HepG2 (cell line): ENCODE data around the gene ABHD11. TPM values are rescaled to one million over a fixed set of nuclear protein-coding genes. Genes with fewer than 3 reads are reported as not detected.
A peak's percentile ranks its signal among the peaks of the same experiment; 100 is the strongest.

ENCODE experiments used
- ADNP ChIP-seq: sonication (generic); formaldehyde crosslinking; IDR thresholded peaks from 2 replicates; pipeline ENCODE4 v1.4.0; 2020; ENCODE audit warnings: missing genetic modification reagents
- ASH2L ChIP-seq: fragments of 300-600, 200-600 bp; sonication (generic); IDR thresholded peaks from 2 replicates; pipeline ENCODE4 v1.7.0; 2017; ENCODE audit warnings: low read depth, mild to moderate bottlenecking, moderate library complexity, mixed read lengths, low read length; ENCODE audit not compliant: insufficient read length
- CHCHD3 ChIP-seq: sonication (generic); formaldehyde crosslinking; IDR thresholded peaks from 2 replicates; pipeline ENCODE4 v1.8.0; 2022; ENCODE audit warnings: mild to moderate bottlenecking, missing genetic modification reagents, moderate library complexity
- KDM2A ChIP-seq: sonication (generic); formaldehyde crosslinking; IDR thresholded peaks from 2 replicates; pipeline ENCODE4 v1.4.0; 2020; ENCODE audit warnings: low read depth, missing genetic modification reagents, borderline replicate concordance
- KDM4B ChIP-seq: sonication (generic); formaldehyde crosslinking; IDR thresholded peaks from 2 replicates; pipeline ENCODE4 v1.4.0; 2020; ENCODE audit warnings: missing genetic modification reagents
- KDM5A ChIP-seq: fragments of 200-600 bp; sonication (generic); IDR thresholded peaks from 2 replicates; pipeline ENCODE4 v1.7.0; 2018; ENCODE audit warnings: antibody characterized with exemption, mild to moderate bottlenecking, low read length, borderline replicate concordance
- LCORL ChIP-seq, 2 experiments: fragments of 450-650 bp in 1 of 2; sonication (generic) in 1 of 2; formaldehyde crosslinking in 1 of 2; IDR thresholded peaks; 2 replicates each; pipeline versions ENCODE4 v1.5.0 to v1.6.1; 2017 to 2020; ENCODE audit warnings: antibody characterized with exemption in 1 of 2, missing genetic modification reagents in 1 of 2
- MAFG ChIP-seq: sonication (generic); formaldehyde crosslinking; IDR thresholded peaks from 2 replicates; pipeline ENCODE4 v1.5.1; 2020; ENCODE audit warnings: mild to moderate bottlenecking, missing genetic modification reagents
- NFATC3 ChIP-seq: sonication (generic); formaldehyde crosslinking; IDR thresholded peaks from 2 replicates; pipeline ENCODE4 v1.5.1; 2020; ENCODE audit warnings: mild to moderate bottlenecking, missing genetic modification reagents
- PCBP1 ChIP-seq: fragments of 200-400 bp; formaldehyde crosslinking; IDR thresholded peaks from 2 replicates; pipeline ENCODE4 v1.6.1; 2017; ENCODE audit warnings: mild to moderate bottlenecking, low read depth, low read length, borderline replicate concordance
- SMAD9 ChIP-seq: sonication (generic); formaldehyde crosslinking; IDR thresholded peaks from 2 replicates; pipeline ENCODE4 v1.5.1; 2020; ENCODE audit warnings: mild to moderate bottlenecking, missing genetic modification reagents
- SP5 ChIP-seq: IDR thresholded peaks from 2 replicates; pipeline ENCODE4 v1.6.1; 2016; ENCODE audit warnings: low read depth, borderline replicate concordance
- ZFP36L1 ChIP-seq: sonication (generic); formaldehyde crosslinking; IDR thresholded peaks from 2 replicates; pipeline ENCODE4 v1.8.0; 2022; ENCODE audit warnings: mild to moderate bottlenecking, missing genetic modification reagents, moderate library complexity
- ZMAT3 ChIP-seq: sonication (generic); formaldehyde crosslinking; conservative IDR thresholded peaks from 2 replicates; pipeline ENCODE4 v1.7.0; 2021; ENCODE audit warnings: missing genetic modification reagents
- ZNF24 ChIP-seq: fragments of 450-650 bp; IDR thresholded peaks from 2 replicates; pipeline ENCODE4 v1.6.1; 2017; ENCODE audit warnings: antibody characterized with exemption, mild to moderate bottlenecking
- ZNF317 ChIP-seq: sonication (generic); formaldehyde crosslinking; IDR thresholded peaks from 2 replicates; pipeline ENCODE4 v1.5.0; 2020; ENCODE audit warnings: mild to moderate bottlenecking, missing genetic modification reagents
- ZSCAN12 ChIP-seq: sonication (generic); formaldehyde crosslinking; IDR thresholded peaks from 2 replicates; pipeline ENCODE4 v1.9.0; 2021; ENCODE audit warnings: mild to moderate bottlenecking, missing genetic modification reagents
- polyA plus RNA-seq, 8 experiments: library from polyadenylated mRNA; depleted of rRNA in 3 of 8; stranded (reverse) in 7 of 8; unstranded in 1 of 8; fragments of >200 nt; fragmentation: Illumina TruSeq in 4 of 8; extraction: Trizol in 4 of 8; gene quantifications; 2 replicates each; pipeline versions ENCODE4 v1.2.1 to v1.2.3, GENCODE V29; 2011 to 2016; ENCODE audit warnings: low read depth in 4 of 8, missing spikeins in 1 of 8, mixed read lengths in 1 of 8; ENCODE audit not compliant: insufficient read depth in 1 of 8
- total RNA-seq, 5 experiments: library from RNA; depleted of rRNA; stranded (reverse); fragments of >200 nt; fragmentation: Illumina TruSeq; extraction: Trizol; gene quantifications; 2 replicates each; pipeline ENCODE4 v1.2.3, GENCODE V29; 2016; ENCODE audit warnings: low read depth in 1 of 5
- TF ChIP-seq, protein P1 (sequence below): sonication (generic); formaldehyde crosslinking; IDR thresholded peaks from 2 replicates; pipeline ENCODE4 v1.4.0; 2020; ENCODE audit warnings: missing genetic modification reagents, borderline replicate concordance
- TF ChIP-seq, protein P2 (sequence below): sonication (generic); formaldehyde crosslinking; IDR thresholded peaks from 2 replicates; pipeline ENCODE4 v1.4.0; 2020; ENCODE audit warnings: missing genetic modification reagents
- TF ChIP-seq, protein P3 (sequence below): sonication (generic); formaldehyde crosslinking; IDR thresholded peaks from 2 replicates; pipeline ENCODE4 v1.8.1; 2023; ENCODE audit warnings: mild to moderate bottlenecking, inconsistent platforms, moderate library complexity, missing genetic modification reagents, borderline replicate concordance
- TF ChIP-seq, protein P4 (sequence below): IDR thresholded peaks from 2 replicates; pipeline ENCODE4 v1.6.1; 2016; ENCODE audit warnings: missing biosample characterization, missing genetic modification reagents, low read depth

The ABHD11 gene
- total and polyA plus RNA-seq, 2 of the 13 experiments (the other 11 are each of a cell fraction or from before 2014, with no cell fraction given): 7.0 to 8.1 TPM

DNA sequence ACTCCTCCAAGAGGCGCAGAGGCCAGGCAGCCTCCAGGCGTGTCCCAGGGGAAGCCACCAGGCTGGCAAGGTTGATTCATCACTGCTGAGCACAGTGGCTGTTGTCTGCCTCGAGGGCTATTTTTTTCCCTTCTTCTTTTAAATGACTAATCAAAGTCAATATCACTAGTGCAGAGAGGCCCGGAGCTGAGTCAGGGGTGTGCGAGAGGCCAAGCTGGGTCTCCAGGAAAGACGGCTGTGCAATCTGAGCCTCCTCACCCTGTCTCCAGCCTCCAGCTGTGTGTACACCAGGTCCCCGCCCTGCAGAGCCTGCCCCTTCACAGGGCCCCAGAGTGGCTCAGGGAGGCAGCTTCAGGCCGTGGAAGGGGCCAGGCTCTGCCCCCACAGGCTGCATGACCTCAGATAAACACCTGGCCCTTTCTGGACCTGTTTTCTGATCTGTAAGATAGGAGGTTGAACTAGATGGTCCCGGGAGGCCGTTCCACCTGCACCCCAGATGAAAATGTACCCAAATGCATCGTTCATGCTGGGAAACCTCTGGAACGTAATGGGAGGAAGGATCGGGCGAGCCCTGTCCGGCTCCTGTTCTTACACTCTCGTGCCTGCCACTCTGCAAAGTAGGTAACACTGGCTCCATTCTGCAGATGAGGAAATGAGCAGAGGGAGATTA, 22.8 kb downstream of the ABHD11 start (continued):
- TF ChIP-seq PCBP1 (no peak), LCORL (IDR thresholded peaks at IDR 0.05) (no peak), LCORL (CRISPR knock-in tag; IDR thresholded peaks at IDR 0.05) (peak; percentile 80), ZFP36L1 (CRISPR knock-in tag) (0 out of 2 replicates have a peak, but pooled peaks have one; percentile 55), ADNP (CRISPR knock-in tag) (no peak), ZNF317 (CRISPR knock-in tag) (no peak), MAFG (CRISPR knock-in tag) (no peak), ZSCAN12 (CRISPR knock-in tag) (no peak), ZNF24 (no peak), ASH2L (no peak), SMAD9 (CRISPR knock-in tag) (no peak), KDM4B (0 out of 2 replicates have a peak, but pooled peaks have one; percentile 45), CHCHD3 (CRISPR knock-in tag) (no peak), SP5 (CRISPR knock-in tag) (peak; percentile 76), KDM2A (CRISPR knock-in tag) (0 out of 2 replicates have a peak, but pooled peaks have one; percentile 47), ZMAT3 (CRISPR knock-in tag) (no peak), KDM5A (no peak), NFATC3 (no peak)
- TF ChIP-seq, protein P1, sequence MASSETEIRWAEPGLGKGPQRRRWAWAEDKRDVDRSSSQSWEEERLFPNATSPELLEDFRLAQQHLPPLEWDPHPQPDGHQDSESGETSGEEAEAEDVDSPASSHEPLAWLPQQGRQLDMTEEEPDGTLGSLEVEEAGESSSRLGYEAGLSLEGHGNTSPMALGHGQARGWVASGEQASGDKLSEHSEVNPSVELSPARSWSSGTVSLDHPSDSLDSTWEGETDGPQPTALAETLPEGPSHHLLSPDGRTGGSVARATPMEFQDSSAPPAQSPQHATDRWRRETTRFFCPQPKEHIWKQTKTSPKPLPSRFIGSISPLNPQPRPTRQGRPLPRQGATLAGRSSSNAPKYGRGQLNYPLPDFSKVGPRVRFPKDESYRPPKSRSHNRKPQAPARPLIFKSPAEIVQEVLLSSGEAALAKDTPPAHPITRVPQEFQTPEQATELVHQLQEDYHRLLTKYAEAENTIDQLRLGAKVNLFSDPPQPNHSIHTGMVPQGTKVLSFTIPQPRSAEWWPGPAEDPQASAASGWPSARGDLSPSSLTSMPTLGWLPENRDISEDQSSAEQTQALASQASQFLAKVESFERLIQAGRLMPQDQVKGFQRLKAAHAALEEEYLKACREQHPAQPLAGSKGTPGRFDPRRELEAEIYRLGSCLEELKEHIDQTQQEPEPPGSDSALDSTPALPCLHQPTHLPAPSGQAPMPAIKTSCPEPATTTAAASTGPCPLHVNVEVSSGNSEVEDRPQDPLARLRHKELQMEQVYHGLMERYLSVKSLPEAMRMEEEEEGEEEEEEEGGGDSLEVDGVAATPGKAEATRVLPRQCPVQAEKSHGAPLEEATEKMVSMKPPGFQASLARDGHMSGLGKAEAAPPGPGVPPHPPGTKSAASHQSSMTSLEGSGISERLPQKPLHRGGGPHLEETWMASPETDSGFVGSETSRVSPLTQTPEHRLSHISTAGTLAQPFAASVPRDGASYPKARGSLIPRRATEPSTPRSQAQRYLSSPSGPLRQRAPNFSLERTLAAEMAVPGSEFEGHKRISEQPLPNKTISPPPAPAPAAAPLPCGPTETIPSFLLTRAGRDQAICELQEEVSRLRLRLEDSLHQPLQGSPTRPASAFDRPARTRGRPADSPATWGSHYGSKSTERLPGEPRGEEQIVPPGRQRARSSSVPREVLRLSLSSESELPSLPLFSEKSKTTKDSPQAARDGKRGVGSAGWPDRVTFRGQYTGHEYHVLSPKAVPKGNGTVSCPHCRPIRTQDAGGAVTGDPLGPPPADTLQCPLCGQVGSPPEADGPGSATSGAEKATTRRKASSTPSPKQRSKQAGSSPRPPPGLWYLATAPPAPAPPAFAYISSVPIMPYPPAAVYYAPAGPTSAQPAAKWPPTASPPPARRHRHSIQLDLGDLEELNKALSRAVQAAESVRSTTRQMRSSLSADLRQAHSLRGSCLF: no peak
- TF ChIP-seq, protein P2, sequence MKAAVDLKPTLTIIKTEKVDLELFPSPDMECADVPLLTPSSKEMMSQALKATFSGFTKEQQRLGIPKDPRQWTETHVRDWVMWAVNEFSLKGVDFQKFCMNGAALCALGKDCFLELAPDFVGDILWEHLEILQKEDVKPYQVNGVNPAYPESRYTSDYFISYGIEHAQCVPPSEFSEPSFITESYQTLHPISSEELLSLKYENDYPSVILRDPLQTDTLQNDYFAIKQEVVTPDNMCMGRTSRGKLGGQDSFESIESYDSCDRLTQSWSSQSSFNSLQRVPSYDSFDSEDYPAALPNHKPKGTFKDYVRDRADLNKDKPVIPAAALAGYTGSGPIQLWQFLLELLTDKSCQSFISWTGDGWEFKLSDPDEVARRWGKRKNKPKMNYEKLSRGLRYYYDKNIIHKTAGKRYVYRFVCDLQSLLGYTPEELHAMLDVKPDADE: no peak
- TF ChIP-seq, protein P3, sequence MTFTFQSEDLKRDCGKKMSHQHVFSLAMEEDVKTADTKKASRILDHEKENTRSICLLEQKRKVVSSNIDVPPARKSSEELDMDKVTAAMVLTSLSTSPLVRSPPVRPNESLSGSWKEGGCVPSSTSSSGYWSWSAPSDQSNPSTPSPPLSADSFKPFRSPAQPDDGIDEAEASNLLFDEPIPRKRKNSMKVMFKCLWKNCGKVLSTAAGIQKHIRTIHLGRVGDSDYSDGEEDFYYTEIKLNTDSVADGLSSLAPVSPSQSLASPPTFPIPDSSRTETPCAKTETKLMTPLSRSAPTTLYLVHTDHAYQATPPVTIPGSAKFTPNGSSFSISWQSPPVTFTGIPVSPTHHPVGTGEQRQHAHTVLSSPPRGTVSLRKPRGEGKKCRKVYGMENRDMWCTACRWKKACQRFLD (CRISPR knock-in tag): no peak
- TF ChIP-seq, protein P4, sequence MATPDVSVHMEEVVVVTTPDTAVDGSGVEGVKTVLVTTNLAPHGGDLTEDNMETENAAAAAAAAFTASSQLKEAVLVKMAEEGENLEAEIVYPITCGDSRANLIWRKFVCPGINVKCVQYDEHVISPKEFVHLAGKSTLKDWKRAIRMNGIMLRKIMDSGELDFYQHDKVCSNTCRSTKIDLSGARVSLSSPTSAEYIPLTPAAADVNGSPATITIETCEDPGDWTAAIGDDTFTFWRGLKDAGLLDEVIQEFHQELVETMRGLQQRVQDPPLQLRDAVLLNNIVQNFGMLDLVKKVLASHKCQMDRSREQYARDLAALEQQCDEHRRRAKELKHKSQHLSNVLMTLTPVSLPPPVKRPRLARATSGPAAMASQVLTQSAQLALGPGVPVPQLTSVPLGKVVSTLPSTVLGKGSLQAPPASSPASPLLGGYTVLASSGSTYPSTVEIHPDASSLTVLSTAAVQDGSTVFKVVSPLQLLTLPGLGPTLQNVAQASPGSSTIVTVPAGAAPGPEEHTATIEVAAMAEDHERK (CRISPR knock-in tag): no peak
